T-helper 22 cell (primary cell): ENCODE results near the gene FAM107B.
"Not testable (repeated sequence)": the region's sequence is repeated elsewhere in the genome, so short reads cannot be mapped to it uniquely, and the experiment has no call there.

Experiments used
- DNase-seq: peaks from one replicate; pipeline ENCODE4 v3.0.0-alpha.2; 2020; ENCODE audit warnings: low read depth

Gene FAM107B

GRCh38 chr10:14692344-14693076, 82.2 kb downstream of the FAM107B start:
- DNase-seq, result no peak

GRCh38 chr10:14691359-14691758, 83.3 kb downstream of the FAM107B start:
- DNase-seq, result no peak

GRCh38 chr10:14688606-14689005, 86.1 kb downstream of the FAM107B start:
- no peak for DNase-seq

GRCh38 chr10:14688189-14688588, 86.5 kb downstream of the FAM107B start:
- DNase-seq, result not testable (repeated sequence)

- DNase-seq, result no peak
Measured at GRCh38 chr10:14687340-14687739, 87.4 kb downstream of the FAM107B start.

- DNase-seq, result no peak
Measured at GRCh38 chr10:14686356-14686755, 88.3 kb downstream of the FAM107B start.

DNA sequence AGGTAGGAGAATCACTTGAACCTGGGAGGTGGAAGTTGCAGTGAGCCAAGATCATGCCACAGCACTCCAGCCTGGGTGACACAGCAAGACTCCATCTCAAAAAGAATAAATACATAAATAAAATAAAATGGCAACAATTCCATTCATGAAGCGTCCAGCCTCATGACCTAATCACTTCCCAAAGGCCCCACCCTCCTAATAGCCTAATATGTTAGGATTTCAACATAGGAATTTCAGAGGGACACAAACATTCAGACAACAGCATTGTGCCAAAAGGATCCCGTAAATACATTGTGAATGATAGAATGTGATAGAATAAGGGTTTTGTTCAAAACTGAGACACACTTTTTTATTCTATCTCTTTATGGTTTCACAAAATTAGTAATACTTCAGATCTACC, 90.3 kb downstream of the FAM107B start:
- no peak for DNase-seq

DNA sequence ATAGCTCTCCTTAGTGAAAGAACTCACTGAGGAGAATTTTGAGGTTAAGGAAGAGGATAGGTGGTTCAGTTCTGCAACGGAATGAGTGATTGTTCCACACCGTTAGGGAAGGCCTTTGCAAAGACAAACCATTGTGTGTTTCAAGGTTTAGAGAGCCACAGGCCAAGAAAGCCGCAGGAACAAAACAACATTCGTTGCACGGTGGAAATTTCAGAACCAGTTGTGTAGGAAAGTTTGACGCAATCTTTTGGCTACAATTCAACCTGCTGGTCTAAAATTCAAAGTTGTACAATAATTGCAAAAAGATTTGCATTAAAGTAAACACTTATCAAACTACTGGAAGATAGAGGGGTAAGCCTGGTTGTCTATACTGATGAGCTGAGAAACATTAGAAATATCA, 91.4 kb downstream of the FAM107B start:
- DNase-seq, result no peak

DNA sequence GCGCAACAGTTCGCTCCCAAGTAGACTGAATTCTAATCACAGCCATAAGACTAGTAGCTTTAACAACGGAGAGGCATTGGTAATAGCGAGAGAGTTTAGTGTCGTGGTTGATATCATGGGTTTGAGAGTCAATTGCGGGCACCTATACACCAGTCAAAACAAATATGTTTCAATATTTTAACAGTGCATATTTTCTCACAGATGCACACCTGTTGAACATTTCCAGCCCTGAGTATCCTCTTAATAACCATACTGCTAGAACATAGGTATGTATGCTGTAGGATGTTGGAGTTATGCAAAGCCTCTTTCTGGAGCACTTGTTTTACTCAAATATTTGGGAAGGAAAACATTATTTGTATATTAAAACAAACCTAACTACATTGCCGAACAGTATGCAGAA, 92.9 kb downstream of the FAM107B start:
- DNase-seq, result no peak

GRCh38 chr10:14681305-14681704, 93.4 kb downstream of the FAM107B start:
- no peak for DNase-seq

- DNase-seq, result no peak
Measured at GRCh38 chr10:14678637-14679036, 96.1 kb downstream of the FAM107B start.

GRCh38 chr10:14676732-14677131, 98.0 kb downstream of the FAM107B start:
- no peak for DNase-seq

- DNase-seq, result no peak
Measured at GRCh38 chr10:14674376-14675050, 100.2 kb downstream of the FAM107B start.

- no peak for DNase-seq
Measured at GRCh38 chr10:14673189-14673861, 101.4 kb downstream of the FAM107B start.

GRCh38 chr10:14671386-14671831, 103.3 kb downstream of the FAM107B start:
- DNase-seq, result no peak

DNA sequence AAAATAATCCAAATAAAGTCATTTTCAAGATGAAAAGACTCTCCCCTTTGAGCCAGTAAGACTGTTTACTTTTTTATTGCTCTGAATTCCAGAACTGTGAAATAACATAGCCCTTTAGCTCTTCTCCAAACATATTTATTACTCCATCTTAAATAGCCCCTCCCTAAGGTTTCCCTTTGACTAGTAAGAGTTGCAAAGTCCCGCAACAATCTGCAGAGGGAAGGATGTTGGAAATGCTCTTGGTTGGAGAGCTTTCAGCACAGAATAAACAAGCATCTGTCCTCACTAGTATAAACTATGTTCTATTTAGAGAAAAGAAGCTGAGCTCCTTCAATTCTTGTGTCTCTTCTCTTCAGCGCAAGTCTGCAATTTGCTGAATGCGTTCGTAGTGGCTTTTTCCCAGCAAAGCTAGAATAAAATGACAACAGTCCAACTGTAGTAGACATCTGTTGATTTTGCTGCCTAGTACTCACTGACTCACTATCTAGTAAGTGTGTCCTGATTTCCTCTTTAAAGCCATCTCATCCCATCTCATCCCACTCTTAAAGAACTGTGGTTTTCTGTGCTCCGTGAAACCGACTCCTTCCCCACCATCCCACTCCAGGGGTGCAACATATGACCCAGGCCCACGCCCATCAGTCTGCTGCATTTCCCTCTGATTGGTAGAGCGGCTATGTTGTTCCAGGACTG, 104.0 kb downstream of the FAM107B start:
- no peak for DNase-seq

DNA sequence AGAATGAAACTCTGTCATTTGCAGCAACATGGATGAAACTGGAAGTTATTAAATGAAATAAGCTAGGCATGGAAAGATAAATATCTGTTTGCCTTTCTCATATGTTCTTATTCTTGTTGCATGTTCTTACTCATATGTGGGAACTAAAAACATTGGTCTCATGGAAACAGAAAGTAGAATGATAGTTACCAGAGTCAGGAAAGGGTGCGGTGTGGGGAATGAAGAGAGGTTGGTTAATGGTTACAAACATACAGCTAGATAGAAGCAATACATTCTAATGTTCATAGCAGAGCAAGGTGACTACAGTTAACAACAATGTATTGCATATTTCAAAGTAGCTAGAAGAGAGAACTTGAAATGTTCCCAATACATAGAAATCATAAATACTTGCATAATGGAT, 105.1 kb downstream of the FAM107B start:
- no peak for DNase-seq

DNA sequence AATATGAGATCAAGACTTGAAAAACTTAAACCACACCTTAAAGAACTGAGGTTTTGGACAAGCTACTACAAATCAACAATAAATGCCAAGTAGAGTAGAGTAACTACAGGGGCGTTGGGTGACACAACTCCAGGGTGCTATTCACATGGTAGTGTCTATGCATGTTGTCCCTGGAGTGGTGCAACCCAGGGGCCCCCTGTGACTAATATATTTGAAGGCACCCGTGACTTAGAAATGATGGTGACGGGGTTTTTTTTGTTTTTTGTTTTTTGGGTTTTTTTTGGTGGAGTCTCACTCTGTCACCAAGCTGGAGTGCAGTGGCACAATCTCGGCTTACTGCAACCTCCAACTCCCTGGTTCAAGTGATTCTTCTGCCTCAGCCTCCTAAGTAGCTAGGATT, 106.9 kb downstream of the FAM107B start:
- no peak for DNase-seq

GRCh38 chr10:14667280-14667679, 107.4 kb downstream of the FAM107B start:
- no peak for DNase-seq

DNA sequence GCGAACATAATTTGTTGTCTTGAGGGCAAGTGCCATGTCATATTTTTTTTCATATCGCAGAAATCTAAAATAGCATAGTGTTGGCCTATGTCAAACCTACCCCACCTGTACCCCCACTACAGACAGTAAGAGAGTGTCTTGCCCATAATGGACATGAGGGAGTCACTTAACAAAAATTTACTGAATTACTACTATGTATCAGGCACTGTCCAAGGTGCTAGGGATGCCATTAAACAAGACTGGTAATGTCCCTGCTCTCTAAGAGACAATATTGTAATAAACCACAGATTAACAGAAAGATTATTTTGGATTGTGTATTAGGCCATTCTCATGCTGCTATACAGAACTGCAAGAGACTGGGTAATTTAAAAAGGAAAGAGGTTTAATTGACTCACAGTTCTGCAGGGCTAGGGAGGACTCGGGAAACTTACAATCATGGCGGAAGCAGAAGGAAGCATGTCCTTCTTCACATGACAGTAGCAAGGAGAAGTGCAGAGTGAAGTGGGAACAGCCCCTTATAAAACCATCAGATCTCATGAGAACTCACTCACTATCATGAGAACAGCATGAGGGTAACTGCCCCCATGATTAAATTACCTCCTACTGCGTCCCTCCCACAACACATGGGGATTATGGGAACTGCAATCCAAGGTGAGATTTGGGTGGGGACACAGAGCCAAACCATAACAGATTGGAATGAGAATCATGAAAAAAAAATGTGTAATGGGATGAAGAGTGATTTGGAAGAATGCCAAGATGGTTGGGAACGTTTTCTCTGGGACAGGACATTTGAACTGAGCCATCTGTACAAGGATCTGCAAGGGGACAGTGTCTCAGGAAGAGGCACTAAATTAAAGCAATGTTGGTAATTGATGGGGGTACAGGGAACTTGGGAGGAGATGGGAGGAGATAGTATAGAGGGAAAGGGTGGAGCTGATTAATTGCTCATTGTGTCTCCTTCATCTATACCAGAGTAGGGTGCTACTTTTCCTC, 108.5 kb downstream of the FAM107B start:
- DNase-seq, result no peak

GRCh38 chr10:14665304-14665703, 109.4 kb downstream of the FAM107B start:
- DNase-seq, result no peak
